ENCODE measurements around the gene YJEFN3. TPM values are rescaled to one million over a fixed set of nuclear protein-coding genes. Genes with fewer than 3 reads are reported as not detected.

Gene YJEFN3
- total and polyA plus RNA-seq, 4 donors: 0.19 to 0.88 (median 0.63) TPM

- Histone ChIP-seq H3K27ac (ENCODE audit: low read depth in 1 of 2, low read length in 2 of 2) (no peak overlapping the region), H3K4me3 (ENCODE audit: low read depth in 1 of 3, low read length in 3 of 3) (no peak overlapping the region), H3K4me1 (ENCODE audit: control insufficient read depth in 4 of 4, insufficient read depth in 4 of 4, low read length in 3 of 4) (peaks cover 0 to 7% (median 4%) of the 10 kb centered on the region in 4 donors), H3K9ac (ENCODE audit: low read depth in 1 of 2, low read length in 2 of 2) (no peak overlapping the region), H3K9me3 (ENCODE audit: control insufficient read depth in 4 of 4, low read length in 3 of 4) (no peaks in the 10 kb centered on the region), H3K36me3 (ENCODE audit: control insufficient read depth in 4 of 4, insufficient read depth in 3 of 4, low read depth in 1 of 4, low read length in 3 of 4) (no peaks in the 10 kb centered on the region), H3K27me3 (ENCODE audit: control insufficient read depth in 4 of 4, insufficient read depth in 4 of 4, low read length in 3 of 4) (peaks cover 0 to 6% (median 0%) of the 10 kb centered on the region in 4 donors)
- WGBS: 80% methylated on average over 27 of the region's 27 CpGs
- DNase-seq (ENCODE audit: low spot score): no peak
- TF ChIP-seq CTCF (IDR thresholded peaks at IDR 0.05; ENCODE audit: low read depth, low read length, missing input control) (no peak), EGR1 (IDR thresholded peaks at IDR 0.05; ENCODE audit: low read depth in 2 of 2) (no peak), SP1 (IDR thresholded peaks at IDR 0.05) (no peak), NR2F2 (IDR thresholded peaks at IDR 0.05) (no peak), TAF1 (conservative IDR thresholded peaks at IDR 0.05) (no peak), FOXA1 (IDR thresholded peaks at IDR 0.05) (no peak), RXRA (IDR thresholded peaks at IDR 0.05) (no peak)
These were observed 6.0 kb downstream of the YJEFN3 start for GRCh38 chr19:19534556-19535265.

GRCh38 chr19:19535311-19536191, 6.8 kb downstream of the YJEFN3 start:
- Histone ChIP-seq H3K27ac (ENCODE audit: low read depth in 1 of 2, low read length in 2 of 2) (no peak overlapping the region), H3K27me3 (ENCODE audit: control insufficient read depth in 4 of 4, insufficient read depth in 4 of 4, low read length in 3 of 4) (peaks cover 0 to 6% (median 0%) of the 10 kb centered on the region in 4 donors), H3K9me3 (ENCODE audit: control insufficient read depth in 4 of 4, low read length in 3 of 4) (peaks cover 0 to 3% (median 0%) of the 10 kb centered on the region in 4 donors), H3K4me1 (ENCODE audit: control insufficient read depth in 4 of 4, insufficient read depth in 4 of 4, low read length in 3 of 4) (peaks cover 0 to 7% (median 4%) of the 10 kb centered on the region in 4 donors), H3K36me3 (ENCODE audit: control insufficient read depth in 4 of 4, insufficient read depth in 3 of 4, low read depth in 1 of 4, low read length in 3 of 4) (no peaks in the 10 kb centered on the region), H3K9ac (ENCODE audit: low read depth in 1 of 2, low read length in 2 of 2) (no peak overlapping the region), H3K4me3 (ENCODE audit: low read depth in 1 of 3, low read length in 3 of 3) (no peak overlapping the region)
- DNase-seq (ENCODE audit: low spot score): no peak
- TF ChIP-seq MAX (IDR thresholded peaks at IDR 0.05) (no peak), REST (IDR thresholded peaks at IDR 0.05) (no peak)
- WGBS: 94% methylated on average over 34 of the region's 34 CpGs
